GM12873 (cell line): ENCODE measurements around the gene SORCS1.

Experiments
- TF ChIP-seq, protein P1 (sequence below): IDR thresholded peaks from 2 replicates; pipeline ENCODE4 v1.5.1; 2012; ENCODE audit warnings: low read depth, mild to moderate bottlenecking, moderate library complexity, low read length, control low read depth; ENCODE audit not compliant: insufficient read depth; ENCODE audit errors: missing control alignments

Gene SORCS1

DNA sequence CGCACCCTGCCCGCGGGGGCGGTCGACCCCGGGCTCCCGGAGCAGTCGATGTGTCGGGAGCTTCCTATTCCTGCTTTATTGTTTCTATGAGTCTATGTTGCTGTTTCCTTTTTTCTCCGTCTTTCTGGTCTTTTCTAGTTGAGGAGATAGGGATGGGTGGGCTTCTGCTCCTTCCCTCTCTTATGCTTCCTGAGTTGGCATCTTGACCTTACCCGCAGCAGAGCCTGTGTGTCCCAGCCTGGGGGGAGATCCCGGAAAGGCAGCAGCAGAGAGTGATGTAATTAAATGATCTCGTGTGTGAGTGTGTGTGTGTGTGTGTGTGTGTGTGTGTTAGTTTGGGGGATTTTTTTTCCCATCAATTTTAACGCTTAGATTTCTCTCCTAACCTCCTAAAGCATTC is 486 bp upstream of the SORCS1 start:
- TF ChIP-seq, protein P1, sequence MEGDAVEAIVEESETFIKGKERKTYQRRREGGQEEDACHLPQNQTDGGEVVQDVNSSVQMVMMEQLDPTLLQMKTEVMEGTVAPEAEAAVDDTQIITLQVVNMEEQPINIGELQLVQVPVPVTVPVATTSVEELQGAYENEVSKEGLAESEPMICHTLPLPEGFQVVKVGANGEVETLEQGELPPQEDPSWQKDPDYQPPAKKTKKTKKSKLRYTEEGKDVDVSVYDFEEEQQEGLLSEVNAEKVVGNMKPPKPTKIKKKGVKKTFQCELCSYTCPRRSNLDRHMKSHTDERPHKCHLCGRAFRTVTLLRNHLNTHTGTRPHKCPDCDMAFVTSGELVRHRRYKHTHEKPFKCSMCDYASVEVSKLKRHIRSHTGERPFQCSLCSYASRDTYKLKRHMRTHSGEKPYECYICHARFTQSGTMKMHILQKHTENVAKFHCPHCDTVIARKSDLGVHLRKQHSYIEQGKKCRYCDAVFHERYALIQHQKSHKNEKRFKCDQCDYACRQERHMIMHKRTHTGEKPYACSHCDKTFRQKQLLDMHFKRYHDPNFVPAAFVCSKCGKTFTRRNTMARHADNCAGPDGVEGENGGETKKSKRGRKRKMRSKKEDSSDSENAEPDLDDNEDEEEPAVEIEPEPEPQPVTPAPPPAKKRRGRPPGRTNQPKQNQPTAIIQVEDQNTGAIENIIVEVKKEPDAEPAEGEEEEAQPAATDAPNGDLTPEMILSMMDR, result no peak

DNA sequence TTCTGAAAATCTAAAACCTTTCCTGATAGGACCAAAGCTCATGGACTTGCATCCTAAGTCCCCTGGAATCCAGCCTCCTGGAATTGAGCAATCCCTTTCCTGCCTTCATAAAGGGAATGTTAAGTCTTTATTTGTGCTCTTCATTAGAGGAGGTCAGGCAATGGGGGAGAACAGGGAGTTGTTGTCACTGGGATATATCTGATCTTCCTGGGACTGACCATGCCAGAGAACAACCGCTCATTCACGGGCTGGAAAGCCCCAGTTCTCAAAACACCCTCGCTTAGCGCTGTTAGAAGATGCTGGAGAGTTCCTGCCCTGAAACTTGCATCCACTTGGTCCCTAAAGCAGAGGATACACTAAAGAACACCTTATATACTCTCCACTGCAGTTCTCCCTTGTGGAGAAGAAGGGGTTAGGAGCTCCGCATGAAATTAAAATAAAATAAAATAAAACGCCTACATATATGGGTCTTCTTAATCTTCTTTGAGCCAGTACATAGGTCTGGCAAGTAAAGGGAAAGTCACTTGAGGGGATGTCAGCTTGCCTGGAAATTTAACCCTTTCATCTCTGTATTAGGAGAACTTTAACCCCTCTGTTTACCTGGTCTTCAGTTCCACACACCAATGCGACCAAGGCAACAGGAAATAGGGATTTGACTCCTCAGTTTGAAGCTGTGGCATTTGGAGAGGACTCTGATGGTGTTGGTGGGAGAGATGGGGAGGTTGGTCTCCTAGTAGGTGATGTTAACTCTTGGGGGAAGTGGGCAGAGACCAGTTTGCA is 1.2 kb downstream of the SORCS1 start:
- TF ChIP-seq, protein P1, result no peak

DNA sequence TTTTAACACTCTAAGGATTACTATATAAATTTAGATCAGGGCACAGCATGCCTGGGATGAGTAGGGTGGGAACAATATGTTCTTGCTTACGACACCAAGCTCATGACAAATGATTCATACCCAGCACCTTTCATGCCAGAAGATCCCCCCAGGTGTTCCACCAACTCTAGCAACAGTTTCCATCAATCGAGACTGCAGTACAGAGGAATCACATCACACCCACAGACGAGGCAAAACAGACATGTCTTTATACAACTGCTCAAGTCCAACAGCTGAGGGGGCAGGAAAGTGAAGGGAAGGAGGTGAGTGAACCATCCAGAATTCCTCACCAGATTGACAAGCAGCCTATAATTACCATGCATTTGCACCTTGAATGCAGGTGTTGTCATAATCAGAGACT is 3.6 kb downstream of the SORCS1 start:
- TF ChIP-seq, protein P1, result no peak

DNA sequence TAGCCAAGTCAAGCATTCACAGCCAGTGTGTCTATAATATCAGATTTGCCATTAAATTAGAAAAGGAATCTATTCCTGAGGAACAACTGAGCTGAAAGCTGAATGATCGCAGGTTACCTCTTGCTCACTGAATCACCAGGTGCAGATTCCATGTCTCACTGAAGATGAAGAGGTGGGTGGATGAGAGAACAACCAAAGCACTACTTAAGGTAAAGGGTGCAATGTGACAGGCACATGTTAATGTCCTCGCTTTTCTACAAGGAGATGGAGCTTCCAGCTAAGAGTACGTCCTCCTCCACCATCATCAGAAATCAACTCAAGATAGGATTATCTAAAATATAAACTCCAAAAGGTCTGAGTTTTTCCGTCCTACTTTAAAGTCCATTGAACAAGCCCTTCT is 4.6 kb downstream of the SORCS1 start:
- TF ChIP-seq, protein P1, result no peak

DNA sequence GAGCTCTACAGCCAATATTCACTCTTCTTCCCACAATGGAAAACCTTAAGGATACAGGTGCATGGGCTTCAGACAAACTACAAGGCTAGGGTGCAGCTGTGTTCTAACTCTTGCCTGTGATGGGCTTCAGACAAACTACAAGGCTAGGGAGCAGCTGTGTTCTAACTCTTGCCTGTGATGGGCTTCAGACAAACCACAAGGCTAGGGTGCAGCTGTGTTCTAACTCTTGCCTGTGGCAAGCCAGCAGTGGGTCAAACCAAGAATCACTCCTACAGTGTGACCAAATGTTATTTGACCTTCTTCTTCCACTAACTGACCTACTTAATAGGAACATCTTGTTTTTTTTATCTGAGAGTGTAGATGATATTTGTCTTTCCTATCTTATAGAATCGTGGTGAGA is 7.4 kb downstream of the SORCS1 start:
- TF ChIP-seq, protein P1, result no peak

DNA sequence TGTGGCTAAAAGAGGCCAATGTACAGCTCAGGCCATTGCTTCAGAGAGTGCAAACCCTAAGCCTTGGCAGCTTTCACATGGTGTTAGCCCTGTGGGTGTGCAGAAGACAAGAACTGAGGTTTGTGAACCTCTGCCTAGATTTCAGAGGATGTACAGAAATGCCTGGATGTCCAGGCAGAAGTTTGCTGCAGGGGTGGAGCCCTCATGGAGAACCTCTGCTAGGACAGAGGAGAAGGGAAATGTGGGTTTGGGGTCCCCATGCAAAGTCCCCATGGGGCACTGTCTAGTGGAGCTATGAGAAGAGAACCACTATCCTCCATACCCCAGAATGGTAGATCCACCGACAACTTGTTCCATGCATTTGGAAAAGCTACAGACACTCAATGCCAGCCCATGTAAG is 12.4 kb downstream of the SORCS1 start:
- TF ChIP-seq, protein P1, result no peak

DNA sequence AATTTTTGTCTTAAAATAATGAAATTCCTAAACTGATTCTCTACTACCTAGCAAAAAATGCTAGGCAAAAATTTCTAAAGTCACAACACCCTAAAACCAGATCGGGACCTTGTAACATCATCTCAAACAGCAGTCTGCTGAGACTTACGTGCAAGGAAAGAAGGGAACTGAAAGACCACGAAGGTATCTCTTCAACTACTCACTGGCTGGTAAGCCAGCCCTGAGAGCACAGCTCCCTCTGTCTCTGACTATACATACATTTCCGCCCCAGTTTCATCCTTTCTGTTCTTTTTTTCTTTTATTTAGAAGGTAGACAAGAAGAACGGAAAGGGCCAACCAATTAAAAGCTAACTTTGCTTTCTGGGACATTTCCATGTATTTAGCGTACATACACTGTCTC is 15.6 kb downstream of the SORCS1 start:
- TF ChIP-seq, protein P1, result no peak
